ENCODE measurements around the gene KRT77.
"Not testable (repeated sequence)": the region's sequence is repeated elsewhere in the genome, so short reads cannot be mapped to it uniquely, and the experiment has no call there.

Gene KRT77

DNA sequence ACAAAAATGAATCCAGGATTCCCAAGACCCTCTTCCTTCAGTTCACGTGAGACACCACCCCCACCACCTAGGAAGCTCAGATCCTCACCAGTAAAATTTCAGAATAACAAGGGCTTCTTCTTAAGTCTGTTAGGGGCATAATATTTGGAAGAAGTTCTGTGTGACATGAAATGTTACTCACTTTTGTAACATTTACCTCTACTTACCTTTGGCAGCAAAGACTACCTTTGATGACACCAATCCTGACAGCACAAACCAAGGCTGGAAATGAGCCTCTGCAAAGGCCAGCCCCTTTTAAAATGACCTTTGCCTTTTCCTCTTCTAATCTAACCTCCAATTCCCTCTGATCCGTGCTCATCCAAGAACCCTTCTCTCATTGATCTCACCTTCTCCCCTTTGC, 19.4 kb upstream of the KRT77 start:
- no peak for DNase-seq (ENCODE audit: low read depth in 2 of 2)

DNA sequence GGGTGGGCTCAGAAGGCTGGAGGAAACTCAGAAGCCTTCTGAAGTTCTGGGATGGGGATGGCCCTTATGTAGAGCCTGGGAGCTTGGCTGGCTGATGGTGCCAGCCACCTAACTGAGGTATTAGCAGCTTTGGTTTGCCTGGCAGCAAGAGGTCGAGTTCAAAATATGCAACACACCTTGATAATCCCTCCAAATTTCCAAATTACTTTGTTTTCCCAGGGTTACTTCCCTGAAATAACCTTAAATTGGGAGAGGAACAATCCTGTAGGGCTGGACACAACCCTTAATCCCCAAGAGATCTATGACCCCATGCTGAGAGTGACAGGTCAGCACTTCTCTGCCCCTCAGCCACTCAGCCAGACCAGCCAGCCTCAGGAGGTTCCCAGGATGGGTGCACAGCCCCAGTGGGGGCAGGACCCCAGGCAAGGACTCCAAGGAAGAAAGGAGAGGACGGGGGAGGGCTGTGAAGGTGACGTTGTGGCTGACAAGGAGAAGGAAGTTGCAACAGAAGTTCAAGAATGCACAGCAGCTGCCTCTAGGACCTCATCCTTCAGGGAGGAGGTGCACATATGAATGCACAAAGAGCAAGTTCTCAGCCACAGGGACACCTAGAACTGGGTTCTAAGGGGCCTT, 18.6 kb upstream of the KRT77 start:
- no peak for DNase-seq (ENCODE audit: low read depth in 2 of 2)

DNA sequence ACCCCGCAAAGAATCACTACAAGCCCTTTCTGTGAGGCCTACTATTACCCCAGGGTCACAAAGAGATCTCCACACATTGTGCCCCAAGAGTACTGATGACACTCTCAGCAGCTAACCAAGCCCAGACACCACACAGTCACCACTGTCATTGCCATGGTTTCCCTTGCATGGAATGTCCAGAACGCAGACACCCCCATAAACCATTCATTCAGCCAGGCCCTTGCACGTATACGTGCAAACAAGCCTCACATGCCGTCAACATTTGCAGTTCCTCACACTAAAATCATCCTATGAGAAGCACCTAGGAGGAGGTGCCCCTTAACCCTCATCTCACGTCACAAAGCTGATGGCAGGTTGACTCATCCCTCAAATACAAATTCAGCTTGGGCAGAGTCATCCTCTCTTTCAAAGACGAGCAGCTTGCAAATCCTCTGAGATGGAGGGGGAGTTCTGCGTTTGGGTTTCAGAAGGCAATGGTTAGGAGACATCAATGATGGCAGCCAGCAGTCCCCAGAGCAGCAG, 17.1 kb upstream of the KRT77 start:
- no peak for DNase-seq (ENCODE audit: low read depth in 2 of 2)

GRCh38 chr12:52716061-52716460, 12.7 kb upstream of the KRT77 start:
- DNase-seq (ENCODE audit: low read depth in 2 of 2) = no peak

DNA sequence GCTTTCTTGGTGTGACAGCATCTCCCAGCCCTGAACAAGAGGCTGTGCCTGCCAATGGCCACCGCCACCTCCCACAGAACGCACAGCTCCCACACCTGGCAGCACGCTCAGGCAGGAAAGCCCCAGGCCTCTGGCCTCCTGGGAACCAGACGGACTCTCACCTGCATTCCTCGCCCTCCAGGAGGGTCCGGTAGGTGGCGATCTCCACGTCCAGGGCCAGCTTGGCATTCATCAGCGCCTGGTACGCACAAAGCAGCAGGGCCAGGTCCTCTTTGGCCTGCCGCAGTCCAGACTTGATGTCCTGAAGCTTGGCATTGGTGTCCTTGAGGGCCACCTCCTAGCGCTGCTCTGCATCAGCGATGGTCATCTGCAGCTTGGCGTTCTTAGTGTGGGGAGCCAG, 12.1 kb upstream of the KRT77 start:
- no peak for DNase-seq (ENCODE audit: low read depth in 2 of 2)

- no peak for DNase-seq (ENCODE audit: low read depth in 2 of 2)
Observed at GRCh38 chr12:52714887-52715281, 11.6 kb upstream of the KRT77 start.

- peak in 1 of 2 donors; percentile 5 for DNase-seq (ENCODE audit: low read depth in 2 of 2)
Observed at GRCh38 chr12:52713960-52714886, 10.9 kb upstream of the KRT77 start.

DNA sequence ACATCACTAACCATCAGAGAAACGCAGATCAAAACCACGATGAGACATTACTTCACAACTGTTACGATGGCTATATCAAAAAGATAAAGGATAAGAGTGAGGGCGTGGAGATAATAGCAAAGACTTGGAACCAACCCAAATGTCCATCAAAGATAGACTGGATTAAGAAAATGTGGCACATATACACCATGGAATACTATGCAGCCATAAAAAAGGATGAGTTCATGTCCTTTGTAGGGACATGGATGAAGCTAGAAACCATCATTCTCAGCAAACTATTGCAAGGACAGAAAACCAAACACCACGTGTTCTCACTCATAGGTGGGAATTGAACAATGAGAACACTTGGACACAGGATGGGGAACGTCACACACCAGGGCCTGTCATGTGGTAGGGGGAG, 8.8 kb upstream of the KRT77 start:
- not testable (repeated sequence) for DNase-seq (ENCODE audit: low read depth in 2 of 2)

- no peak for DNase-seq (ENCODE audit: low read depth in 2 of 2)
Observed at GRCh38 chr12:52710730-52711129, 7.4 kb upstream of the KRT77 start.

DNA sequence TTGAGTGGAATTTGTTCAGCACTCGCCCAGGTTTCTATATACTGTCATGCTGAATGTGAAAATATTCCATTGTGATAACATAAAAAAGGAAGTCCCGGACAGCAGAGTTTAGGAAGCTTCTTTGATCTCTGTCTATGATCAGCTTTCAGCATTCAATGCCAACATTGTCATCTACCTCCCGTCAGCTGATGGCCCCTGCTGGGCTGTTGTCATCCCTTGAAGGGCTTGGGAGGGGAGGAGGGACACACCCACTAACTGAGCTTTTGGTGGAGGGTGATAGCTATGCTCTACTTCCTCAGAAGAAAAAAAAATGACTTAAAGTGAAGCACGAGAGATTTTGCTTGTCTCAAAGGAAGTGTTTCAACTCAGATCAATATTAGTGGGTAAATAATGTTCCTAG, 4.7 kb upstream of the KRT77 start:
- no peak for DNase-seq (ENCODE audit: low read depth in 2 of 2)

GRCh38 chr12:52704464-52704863, 1.1 kb upstream of the KRT77 start:
- no peak for DNase-seq (ENCODE audit: low read depth in 2 of 2)

- no peak for DNase-seq (ENCODE audit: low read depth in 2 of 2)
Observed at GRCh38 chr12:52703878-52704277, 554 bp upstream of the KRT77 start.

- no peak for DNase-seq (ENCODE audit: low read depth in 2 of 2)
Observed at GRCh38 chr12:52702338-52702737, 986 bp downstream of the KRT77 start.

- no peak for DNase-seq (ENCODE audit: low read depth in 2 of 2)
Observed at GRCh38 chr12:52701281-52701680, 2.0 kb downstream of the KRT77 start.

- DNase-seq (ENCODE audit: low read depth in 2 of 2) = no peak
Observed at GRCh38 chr12:52699960-52700359, 3.4 kb downstream of the KRT77 start.

DNA sequence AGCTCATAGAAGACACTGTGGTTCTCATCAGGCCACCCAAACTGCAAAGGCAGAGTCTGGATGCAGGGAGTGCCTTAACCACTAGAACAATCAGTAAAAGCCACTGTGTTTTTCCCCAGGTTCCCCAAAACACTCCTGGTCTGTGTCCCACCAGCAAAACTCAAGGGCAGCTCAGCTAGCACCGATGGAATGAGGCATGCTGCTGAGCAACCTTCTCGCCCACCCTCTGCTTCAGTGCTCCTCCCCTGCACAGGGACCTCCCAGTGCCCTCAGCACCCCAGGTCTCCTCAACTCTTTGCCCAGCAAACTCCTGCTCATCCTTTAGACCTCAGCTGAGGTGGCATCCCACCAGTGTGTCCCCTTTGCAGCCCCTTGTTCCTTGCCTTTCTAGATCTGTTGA, 4.0 kb downstream of the KRT77 start:
- no peak for DNase-seq (ENCODE audit: low read depth in 2 of 2)

- DNase-seq (ENCODE audit: low read depth in 2 of 2) = no peak
Observed at GRCh38 chr12:52698651-52699340, 4.5 kb downstream of the KRT77 start.

DNA sequence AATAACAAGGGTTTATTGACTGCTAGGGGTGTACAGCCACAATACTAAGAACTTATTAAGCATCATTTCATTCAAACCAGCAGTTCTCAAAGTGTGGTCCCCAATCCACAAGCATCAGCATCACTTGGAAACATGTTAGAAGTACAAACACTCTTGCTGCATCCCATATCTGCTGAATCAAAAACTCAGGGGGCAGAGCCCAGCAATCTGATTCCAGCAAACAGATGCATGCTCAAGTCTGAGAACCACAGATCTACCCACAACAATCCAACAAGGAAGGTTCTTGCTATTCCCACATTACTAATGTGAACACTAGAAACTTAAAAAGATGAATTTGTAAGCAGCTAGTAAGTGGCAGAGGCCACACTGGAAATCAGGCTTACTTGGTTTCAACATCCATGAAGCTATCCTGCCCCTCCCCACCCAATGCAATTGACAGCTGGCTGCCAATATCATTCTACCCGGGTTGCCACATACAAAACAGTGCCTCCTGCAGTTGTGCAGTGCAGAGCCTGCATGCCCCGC, 6.2 kb downstream of the KRT77 start:
- no peak for DNase-seq (ENCODE audit: low read depth in 2 of 2)

DNA sequence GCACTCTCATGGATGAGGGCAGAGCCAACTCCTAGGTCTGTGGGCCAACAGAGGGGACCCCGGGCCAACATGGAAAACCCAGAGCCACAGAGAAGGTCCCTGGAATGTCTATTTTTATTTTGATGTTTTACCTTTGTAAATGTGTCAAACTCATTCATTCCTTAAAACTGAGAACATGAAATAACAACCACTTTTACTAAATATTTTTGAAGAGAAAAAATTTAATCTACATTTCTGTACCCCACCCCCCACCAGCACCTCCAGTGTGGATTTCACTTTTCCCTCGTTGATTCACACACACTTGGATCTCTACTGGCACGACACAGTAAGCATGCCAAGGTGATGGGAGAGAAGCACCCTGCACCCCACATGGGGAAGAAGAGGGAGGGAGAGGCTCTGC, 6.7 kb downstream of the KRT77 start:
- DNase-seq (ENCODE audit: low read depth in 2 of 2) = no peak

GRCh38 chr12:52695039-52695438, 8.3 kb downstream of the KRT77 start:
- DNase-seq (ENCODE audit: low read depth in 2 of 2) = no peak

- no peak for DNase-seq (ENCODE audit: low read depth in 2 of 2)
Observed at GRCh38 chr12:52694151-52694550, 9.2 kb downstream of the KRT77 start.

DNA sequence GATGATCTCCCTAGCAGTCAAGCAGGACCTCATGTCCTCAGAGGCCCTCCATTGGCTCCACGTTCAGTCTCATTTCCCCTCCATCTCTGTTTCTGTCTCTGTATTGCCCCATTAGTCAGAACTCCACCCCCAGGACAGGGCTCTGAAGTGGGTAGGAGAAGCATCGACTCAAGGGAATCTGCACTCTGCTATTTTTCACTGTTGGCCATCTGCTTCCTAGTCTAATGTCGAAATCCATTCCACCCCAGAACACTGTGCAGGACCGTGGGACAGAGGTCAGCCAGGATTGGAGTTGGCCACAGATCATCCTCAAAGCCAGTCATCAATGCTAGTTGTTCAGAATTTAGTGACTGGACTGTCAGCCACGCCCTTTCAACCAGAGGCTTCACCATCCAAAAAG, 10.1 kb downstream of the KRT77 start:
- no peak for DNase-seq (ENCODE audit: low read depth in 2 of 2)

Data from stimulated activated CD8-positive, alpha-beta memory T cell treated with anti-CD3 and anti-CD28 coated beads, Interleukin-7, amount 100 ng/mL, for 1 hour (primary cell).